Ecto neural progenitor cell (in vitro differentiated cells): ENCODE data around the gene COL13A1.

ENCODE experiments used
- DNase-seq: peaks from one replicate; pipeline ENCODE4 v3.0.0-alpha.2; 2018; ENCODE audit warnings: low spot score

COL13A1 gene

GRCh38 chr10:69801434-69802315, at the start of gene COL13A1:
Gene COL13A1 (plus strand): TSS chr10:69801906. CDS start chr10:69802424, 518 bp downstream.
- peak; percentile 88 for DNase-seq

GRCh38 chr10:69752479-69752878, 49.2 kb upstream of the COL13A1 start:
- no peak for DNase-seq

GRCh38 chr10:69756279-69756678, 45.4 kb upstream of the COL13A1 start:
- no peak for DNase-seq

GRCh38 chr10:69757206-69757552, 44.5 kb upstream of the COL13A1 start:
- DNase-seq, result no peak

- no peak for DNase-seq
Observed at GRCh38 chr10:69757553-69758309, 44.0 kb upstream of the COL13A1 start.

GRCh38 chr10:69758310-69758728, 43.4 kb upstream of the COL13A1 start:
- no peak for DNase-seq

- no peak for DNase-seq
Observed at GRCh38 chr10:69759641-69760040, 42.1 kb upstream of the COL13A1 start.

- no peak for DNase-seq
Observed at GRCh38 chr10:69760072-69760471, 41.6 kb upstream of the COL13A1 start.

GRCh38 chr10:69761320-69761719, 40.4 kb upstream of the COL13A1 start:
- no peak for DNase-seq

- DNase-seq, result no peak
Observed at GRCh38 chr10:69766161-69766910, 35.4 kb upstream of the COL13A1 start.

GRCh38 chr10:69767793-69768192, 33.9 kb upstream of the COL13A1 start:
- DNase-seq, result no peak

GRCh38 chr10:69768386-69768785, 33.3 kb upstream of the COL13A1 start:
- no peak for DNase-seq

GRCh38 chr10:69769395-69769992, 32.2 kb upstream of the COL13A1 start:
- DNase-seq, result no peak

GRCh38 chr10:69772933-69773704, 28.6 kb upstream of the COL13A1 start:
- DNase-seq, result no peak

GRCh38 chr10:69774596-69774995, 27.1 kb upstream of the COL13A1 start:
- no peak for DNase-seq

GRCh38 chr10:69780077-69780476, 21.6 kb upstream of the COL13A1 start:
- DNase-seq, result no peak

GRCh38 chr10:69781576-69781975, 20.1 kb upstream of the COL13A1 start:
- DNase-seq, result no peak

GRCh38 chr10:69783515-69783914, 18.2 kb upstream of the COL13A1 start:
- no peak for DNase-seq

- no peak for DNase-seq
Observed at GRCh38 chr10:69786791-69787190, 14.9 kb upstream of the COL13A1 start.

GRCh38 chr10:69787681-69788080, 14.0 kb upstream of the COL13A1 start:
- no peak for DNase-seq

- DNase-seq, result no peak
Observed at GRCh38 chr10:69789164-69789576, 12.5 kb upstream of the COL13A1 start.
